Vein endothelial cell (primary cell): ENCODE results near the gene RASGRF1. TPM values are rescaled to one million over a fixed set of nuclear protein-coding genes. Genes with fewer than 3 reads are reported as not detected.

Experiments used
- total RNA-seq: library from RNA; depleted of rRNA; stranded (reverse); fragments of >200 nt; gene quantifications from 2 replicates; pipeline ENCODE4 v1.2.3, GENCODE V29; 2012

RASGRF1 gene, protein sequence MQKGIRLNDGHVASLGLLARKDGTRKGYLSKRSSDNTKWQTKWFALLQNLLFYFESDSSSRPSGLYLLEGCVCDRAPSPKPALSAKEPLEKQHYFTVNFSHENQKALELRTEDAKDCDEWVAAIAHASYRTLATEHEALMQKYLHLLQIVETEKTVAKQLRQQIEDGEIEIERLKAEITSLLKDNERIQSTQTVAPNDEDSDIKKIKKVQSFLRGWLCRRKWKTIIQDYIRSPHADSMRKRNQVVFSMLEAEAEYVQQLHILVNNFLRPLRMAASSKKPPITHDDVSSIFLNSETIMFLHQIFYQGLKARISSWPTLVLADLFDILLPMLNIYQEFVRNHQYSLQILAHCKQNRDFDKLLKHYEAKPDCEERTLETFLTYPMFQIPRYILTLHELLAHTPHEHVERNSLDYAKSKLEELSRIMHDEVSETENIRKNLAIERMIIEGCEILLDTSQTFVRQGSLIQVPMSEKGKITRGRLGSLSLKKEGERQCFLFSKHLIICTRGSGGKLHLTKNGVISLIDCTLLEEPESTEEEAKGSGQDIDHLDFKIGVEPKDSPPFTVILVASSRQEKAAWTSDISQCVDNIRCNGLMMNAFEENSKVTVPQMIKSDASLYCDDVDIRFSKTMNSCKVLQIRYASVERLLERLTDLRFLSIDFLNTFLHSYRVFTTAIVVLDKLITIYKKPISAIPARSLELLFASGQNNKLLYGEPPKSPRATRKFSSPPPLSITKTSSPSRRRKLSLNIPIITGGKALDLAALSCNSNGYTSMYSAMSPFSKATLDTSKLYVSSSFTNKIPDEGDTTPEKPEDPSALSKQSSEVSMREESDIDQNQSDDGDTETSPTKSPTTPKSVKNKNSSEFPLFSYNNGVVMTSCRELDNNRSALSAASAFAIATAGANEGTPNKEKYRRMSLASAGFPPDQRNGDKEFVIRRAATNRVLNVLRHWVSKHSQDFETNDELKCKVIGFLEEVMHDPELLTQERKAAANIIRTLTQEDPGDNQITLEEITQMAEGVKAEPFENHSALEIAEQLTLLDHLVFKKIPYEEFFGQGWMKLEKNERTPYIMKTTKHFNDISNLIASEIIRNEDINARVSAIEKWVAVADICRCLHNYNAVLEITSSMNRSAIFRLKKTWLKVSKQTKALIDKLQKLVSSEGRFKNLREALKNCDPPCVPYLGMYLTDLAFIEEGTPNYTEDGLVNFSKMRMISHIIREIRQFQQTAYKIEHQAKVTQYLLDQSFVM (N-terminal part only)
- total RNA-seq: not detected in 2 replicates

GRCh38 chr15:79090487-79091203, at the start of gene RASGRF1:
TSS of gene RASGRF1 (minus strand) at chr15:79090780. CDS start at chr15:79090498, 282 bp downstream.

DNA sequence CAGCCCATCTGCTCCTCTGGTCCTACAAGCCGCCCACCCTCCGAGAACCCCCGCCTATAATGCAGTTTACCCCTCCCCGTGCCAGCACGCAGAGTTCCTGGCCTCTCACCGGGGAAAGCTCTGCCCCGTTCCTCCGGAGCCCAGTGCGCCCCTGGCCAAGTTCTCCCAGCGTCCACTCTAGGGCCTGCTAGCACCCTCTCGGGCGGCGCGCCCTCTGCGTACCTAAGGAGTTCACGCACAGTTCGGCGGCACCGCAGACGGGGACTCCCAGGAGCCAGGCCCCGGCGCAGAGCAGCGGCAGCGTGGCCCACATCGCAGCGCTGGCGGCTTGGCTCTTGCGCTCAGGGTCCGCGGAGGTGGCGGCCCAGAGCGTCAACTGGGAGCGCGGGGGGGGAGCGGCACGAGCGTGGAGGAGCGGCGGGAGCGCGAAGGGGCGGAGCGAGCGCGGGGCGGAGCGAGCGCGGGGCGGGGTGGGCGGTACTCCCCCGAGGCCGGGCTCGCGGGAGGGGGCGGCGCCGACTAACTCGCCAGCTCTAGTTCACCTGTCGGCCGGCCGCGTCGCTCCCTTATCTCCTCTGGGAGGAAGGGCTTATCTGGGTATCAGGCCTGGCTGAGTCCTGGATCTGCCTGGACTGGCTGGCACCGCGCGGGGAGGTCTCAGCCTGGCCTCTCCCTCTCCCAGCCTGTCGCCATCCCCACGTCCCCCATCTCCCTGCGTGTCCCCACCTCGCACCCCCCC, 145.7 kb downstream of the RASGRF1 start, which contains the start of gene CTSH:
CTSH (minus strand) TSS at position 378 of the 739 bp plus-strand sequence; CDS start at position 313, 65 bp downstream.

Other genes starting within 250 kb of the RASGRF1 start
- gene MORF4L1, start 217.9 kb downstream of the RASGRF1 start, total RNA-seq: 370 and 378 TPM in 2 replicates
- 30.6 and 33.0 TPM in 2 replicates for gene CTSH, start 145.7 kb downstream of the RASGRF1 start, total RNA-seq
- gene ANKRD34C, start 191.9 kb upstream of the RASGRF1 start, total RNA-seq: not detected in 2 replicates
- gene TMED3, start 220.3 kb upstream of the RASGRF1 start, total RNA-seq: 121 and 161 TPM in 2 replicates